HepG2 (cell line): Measurements from ENCODE around the gene RPL35. TPM values are rescaled to one million over a fixed set of nuclear protein-coding genes. Genes with fewer than 3 reads are reported as not detected.

ENCODE experiments used
- ATAC-seq: fragments of 200-7000 bp; cut with Tn5 transposase; 3 replicates; pipeline ENCODE4 v1.9.1; 2020; ENCODE audit warnings: mild to moderate bottlenecking, moderate library complexity
- BruUV-seq: library from RNA; stranded (reverse); fragments of 400-500 nt; replicated peaks from 2 replicates; lab custom pipeline; 2021; lab: Mats Ljungman, UMichigan
- CTCF ChIA-PET: fragments of 300-600 bp; formaldehyde crosslinking; extraction: SDS; loops from one replicate; lab custom pipeline; 2021; ENCODE audit warnings: low total read pairs, inconsistent platforms, low intra/inter-chr PET ratio; lab: Yijun Ruan, JAX
- POLR2A ChIA-PET: fragments of 350-600 bp; sonication (Branson Sonifier 250); formaldehyde crosslinking; loops from one replicate; lab custom pipeline; 2020; ENCODE audit warnings: antibody characterized with exemption, inconsistent platforms; lab: Yijun Ruan, JAX
- DNase-seq: peaks from one replicate; pipeline ENCODE4 v3.0.0-alpha.2; 2015; ENCODE audit warnings: low spot score
- FAIRE-seq: peaks from 3 replicates; lab custom pipeline; 2011; peaks lifted over from hg19 to GRCh38; lab: Jason Lieb, UNC
- H2AFZ ChIP-seq: one replicate; pipeline ENCODE4 v1.6.1; 2011; ENCODE audit warnings: low read length, inconsistent platforms
- H3K27ac ChIP-seq: fragments of 300-600 bp; 3 replicates; pipeline ENCODE4 v1.8.0; 2011; ENCODE audit warnings: mixed run types, mild to moderate bottlenecking, mixed read lengths, low read length, inconsistent platforms; ENCODE audit not compliant: insufficient read depth; ENCODE audit errors: extremely low read length
- H3K27me3 ChIP-seq, 2 experiments: fragments of 200-600 bp in 1 of 2; 2 replicates in 1 of 2; 3 replicates in 1 of 2; pipeline versions ENCODE4 v1.6.0 to v1.8.0; 2011; ENCODE audit warnings: low read length in 2 of 2, mild to moderate bottlenecking in 2 of 2, moderate library complexity in 2 of 2, inconsistent platforms in 1 of 2; ENCODE audit not compliant: insufficient read depth in 2 of 2, control insufficient read depth in 1 of 2
- H3K36me3 ChIP-seq, 2 experiments: fragments of 200-600 bp in 1 of 2; replicated peaks in 1 of 2; 2 replicates in 1 of 2; 3 replicates in 1 of 2; pipeline versions ENCODE4 v1.5.1 to v1.8.0; 2011; ENCODE audit warnings: low read length in 2 of 2, inconsistent platforms in 1 of 2; ENCODE audit not compliant: insufficient read depth in 2 of 2, control insufficient read depth in 1 of 2
- H3K4me1 ChIP-seq: 2 replicates; pipeline ENCODE4 v1.5.1; 2012; ENCODE audit warnings: low read length, inconsistent platforms; ENCODE audit not compliant: insufficient read depth
- H3K4me2 ChIP-seq: 2 replicates; pipeline ENCODE4 v1.6.0; 2011; ENCODE audit warnings: low read depth, low read length, inconsistent platforms
- H3K4me3 ChIP-seq, 3 experiments: fragments of 200-600 bp in 1 of 3; sonication (generic), shearing (Covaris generic) in 1 of 3; replicated peaks in 1 of 3; 2 replicates each; pipeline ENCODE4 v1.5.1; 2011 to 2016; ENCODE audit warnings: low read length in 3 of 3, inconsistent platforms in 2 of 3, low read depth in 2 of 3, mild to moderate bottlenecking in 2 of 3, control low read depth in 1 of 3, mixed read lengths in 1 of 3; ENCODE audit not compliant: insufficient read depth in 1 of 3
- H3K79me2 ChIP-seq: one replicate; pipeline ENCODE4 v1.6.1; 2011; ENCODE audit warnings: low read length, inconsistent platforms; ENCODE audit not compliant: insufficient read depth
- H3K9ac ChIP-seq: 2 replicates; pipeline ENCODE4 v1.6.0; 2011; ENCODE audit warnings: mild to moderate bottlenecking, low read depth, low read length, inconsistent platforms; ENCODE audit not compliant: insufficient read depth
- H3K9me3 ChIP-seq: 2 replicates; pipeline ENCODE4 v1.5.1; 2012; ENCODE audit warnings: mild to moderate bottlenecking, low read length
- H4K20me1 ChIP-seq: 2 replicates; pipeline ENCODE4 v1.6.0; 2011; ENCODE audit warnings: inconsistent platforms, mild to moderate bottlenecking, low read length, moderate library complexity; ENCODE audit not compliant: insufficient read depth
- DNMT1 ChIP-seq: sonication (generic); formaldehyde crosslinking; IDR thresholded peaks from 2 replicates; pipeline ENCODE4 v1.5.1; 2020; ENCODE audit warnings: mild to moderate bottlenecking, missing genetic modification reagents
- DRAP1 ChIP-seq: IDR thresholded peaks from 2 replicates; pipeline ENCODE4 v1.6.1; 2016; ENCODE audit warnings: missing genetic modification reagents, missing compliant biosample characterization
- FIP1L1 ChIP-seq: fragments of 200-400 bp; formaldehyde crosslinking; IDR thresholded peaks from 2 replicates; pipeline ENCODE4 v1.6.1; 2018; ENCODE audit warnings: low read depth, mild to moderate bottlenecking, low read length, moderate library complexity, borderline replicate concordance; ENCODE audit not compliant: insufficient read depth
- GATAD2A ChIP-seq: IDR thresholded peaks from 2 replicates; pipeline ENCODE4 v1.6.1; 2016
- GLMP ChIP-seq: sonication (generic); formaldehyde crosslinking; IDR thresholded peaks from 2 replicates; pipeline ENCODE4 v1.9.0; 2021; ENCODE audit warnings: missing genetic modification reagents, mild to moderate bottlenecking, borderline replicate concordance
- HMGXB3 ChIP-seq: sonication (generic); formaldehyde crosslinking; IDR thresholded peaks from 2 replicates; pipeline ENCODE4 v1.4.0; 2020; ENCODE audit warnings: missing genetic modification reagents, borderline replicate concordance
- HOXA7 ChIP-seq: sonication (generic); formaldehyde crosslinking; IDR thresholded peaks from 2 replicates; pipeline ENCODE4 v1.8.1; 2022; ENCODE audit warnings: mild to moderate bottlenecking, missing genetic modification reagents, moderate library complexity
- MXD3 ChIP-seq: IDR thresholded peaks from 2 replicates; pipeline ENCODE4 v1.6.1; 2016; ENCODE audit warnings: mild to moderate bottlenecking, missing biosample characterization, missing genetic modification reagents
- NKX3-1 ChIP-seq: sonication (generic); formaldehyde crosslinking; IDR thresholded peaks from 2 replicates; pipeline ENCODE4 v1.5.0; 2020; ENCODE audit warnings: missing genetic modification reagents
- NPAS2 ChIP-seq: sonication (generic); formaldehyde crosslinking; IDR thresholded peaks from 2 replicates; pipeline ENCODE4 v1.8.0; 2022; ENCODE audit warnings: mild to moderate bottlenecking, missing genetic modification reagents, borderline replicate concordance
- RXRB ChIP-seq: IDR thresholded peaks from 2 replicates; pipeline ENCODE4 v1.6.1; 2016; ENCODE audit warnings: borderline replicate concordance, missing genetic modification reagents, missing compliant biosample characterization
- SSRP1 ChIP-seq: IDR thresholded peaks from 2 replicates; pipeline ENCODE4 v1.6.1; 2016; ENCODE audit warnings: control low read depth
- ZNF329 ChIP-seq: sonication (generic); formaldehyde crosslinking; IDR thresholded peaks from 2 replicates; pipeline ENCODE4 v1.9.0; 2021; ENCODE audit warnings: low read depth, mild to moderate bottlenecking, missing genetic modification reagents
- ZNF562 ChIP-seq: sonication (generic); formaldehyde crosslinking; IDR thresholded peaks from 2 replicates; pipeline ENCODE4 v1.8.0; 2022; ENCODE audit warnings: missing genetic modification reagents, borderline replicate concordance
- ZNF564 ChIP-seq: sonication (generic); formaldehyde crosslinking; IDR thresholded peaks from 2 replicates; pipeline ENCODE4 v1.8.1; 2023; ENCODE audit warnings: mild to moderate bottlenecking, missing genetic modification reagents
- ZNF570 ChIP-seq: sonication (generic); formaldehyde crosslinking; IDR thresholded peaks from 2 replicates; pipeline ENCODE4 v1.4.0; 2020; ENCODE audit warnings: mild to moderate bottlenecking, missing genetic modification reagents, borderline replicate concordance
- ZSCAN9 ChIP-seq: IDR thresholded peaks from 2 replicates; pipeline ENCODE4 v1.6.1; 2016; ENCODE audit warnings: borderline replicate concordance
- WGBS: methylation state at CpG from one replicate; pipeline ENCODE4 v1.1.6; 2017; ENCODE audit warnings: low lambda C conversion rate; 5-methylcytosine and 5-hydroxymethylcytosine counted together
- in situ Hi-C: cut with HindIII; loops from 2 replicates; pipeline ENCODE4 v1.10.0; 2017; ENCODE audit warnings: low pct_unique_long_range_greater_than_20kb; ENCODE audit not compliant: extremely low pct_ligation_motif_present
- intact Hi-C: fragments of 100-400 bp; cut with micrococcal nuclease; formaldehyde crosslinking; loops from one replicate; pipeline ENCODE4 v1.10.0; 2022; ENCODE audit not compliant: unreplicated experiment
- polyA plus RNA-seq, 8 experiments: library from polyadenylated mRNA; depleted of rRNA in 3 of 8; stranded (reverse) in 7 of 8; unstranded in 1 of 8; fragments of >200 nt; fragmentation: Illumina TruSeq in 4 of 8; extraction: Trizol in 4 of 8; gene quantifications; 2 replicates each; pipeline versions ENCODE4 v1.2.1 to v1.2.3, GENCODE V29; 2011 to 2016; ENCODE audit warnings: low read depth in 4 of 8, missing spikeins in 1 of 8, mixed read lengths in 1 of 8; ENCODE audit not compliant: insufficient read depth in 1 of 8
- total RNA-seq, 5 experiments: library from RNA; depleted of rRNA; stranded (reverse); fragments of >200 nt; fragmentation: Illumina TruSeq; extraction: Trizol; gene quantifications; 2 replicates each; pipeline ENCODE4 v1.2.3, GENCODE V29; 2016; ENCODE audit warnings: low read depth in 1 of 5

Gene RPL35
- total and polyA plus RNA-seq, 2 of the 13 experiments (the other 11 are each of a cell fraction or from before 2014, with no cell fraction given), result 2,153 to 2,935 TPM

- Histone ChIP-seq H3K9ac (no peak overlapping the region), H3K4me1 (peaks cover 21% of the 10 kb centered on the region), H3K4me2 (no peak overlapping the region), H3K27ac (no peak overlapping the region), H3K79me2 (peaks cover 34% of the 10 kb centered on the region), H3K4me3 (no peak overlapping the region), H3K27me3 (no peaks in the 10 kb centered on the region), H4K20me1 (no peaks in the 10 kb centered on the region; the same call in 1 of the 2 replicates), H2AFZ (no peak overlapping the region), H3K9me3 (no peaks in the 10 kb centered on the region), H3K36me3 (peaks cover 20 to 79% of the 10 kb centered on the region in 2 experiments)
- POLR2A ChIA-PET, result no interaction called here
- FAIRE-seq, result no peak
- WGBS, result 100% methylated on average over 2 of the region's 6 CpGs
- ATAC-seq, result no peak
- DNase-seq, result no peak
- BruUV-seq, result no TSS peak
- intact Hi-C loops, result no loop called here
- CTCF ChIA-PET, result no interaction called here
- TF ChIP-seq FIP1L1 (no peak), ZNF570 (CRISPR knock-in tag) (no peak), SSRP1 (CRISPR knock-in tag) (no peak), DRAP1 (CRISPR knock-in tag) (no peak), HMGXB3 (CRISPR knock-in tag) (no peak), GATAD2A (CRISPR knock-in tag) (no peak), NKX3-1 (CRISPR knock-in tag) (no peak), ZNF562 (CRISPR knock-in tag) (no peak), GLMP (CRISPR knock-in tag) (no peak), DNMT1 (no peak), MXD3 (CRISPR knock-in tag) (no peak), ZNF564 (CRISPR knock-in tag) (no peak), ZSCAN9 (CRISPR knock-in tag) (no peak), NPAS2 (CRISPR knock-in tag) (no peak), HOXA7 (CRISPR knock-in tag) (no peak), RXRB (CRISPR knock-in tag) (no peak), ZNF329 (no peak)
- TF ChIP-seq, all 625 proteins: peak for 0
- in situ Hi-C loops, result no loop called here
These were observed 13.7 kb upstream of the RPL35 start for GRCh38 chr9:124875501-124875900.
